ENCODE results near the gene PLD1. TPM values are rescaled to one million over a fixed set of nuclear protein-coding genes. Genes with fewer than 3 reads are reported as not detected.

PLD1 gene
- total RNA-seq, 6 donors from 2014 or later: 11.2 to 47.1 (median 15.6) TPM

- WGBS, 2 donors: 20 to 30% methylated on average over 3 of the region's 3 CpGs
- peak overlapping the region in 2 of 4 donors; percentile 2 to 19 for H3K27ac ChIP-seq
Measured at GRCh38 chr3:171833789-171834460, 23.6 kb upstream of the PLD1 start.

GRCh38 chr3:171832989-171833388 lies 22.7 kb upstream of the PLD1 start:
- Histone ChIP-seq H3K9me3 (no peaks in the 10 kb centered on the region), H3K4me1 (peaks cover 23 to 41% (median 28%) of the 10 kb centered on the region in 4 donors), H3K4me3 (no peak overlapping the region), H3K27me3 (no peaks in the 10 kb centered on the region), H3K27ac (no peak overlapping the region), H3K36me3 (no peaks in the 10 kb centered on the region)
- ATAC-seq (ENCODE audit: low FRiP score in 2 of 2) (no peak), DNase-seq (no peak)
- 72 to 79% methylated on average over 5 of the region's 5 CpGs for WGBS, 2 donors
- no peak for TF ChIP-seq POLR2A (IDR thresholded peaks at IDR 0.05)
- TF ChIP-seq CTCF (IDR thresholded peaks at IDR 0.05): no peak
- TF ChIP-seq EP300 (IDR thresholded peaks at IDR 0.05): no peak
- no peak for TF ChIP-seq POLR2AphosphoS5 (IDR thresholded peaks at IDR 0.05)

More at GRCh38 chr3:171833789-171834460, 23.6 kb upstream of the PLD1 start:
- DNase-seq: no peak
- ATAC-seq (ENCODE audit: low FRiP score in 2 of 2): peak in 1 of 2 donors; percentile 59
- Histone ChIP-seq H3K4me3 (no peak overlapping the region), H3K4me1 (peaks cover 23 to 40% (median 30%) of the 10 kb centered on the region in 4 donors), H3K9me3 (no peaks in the 10 kb centered on the region), H3K27me3 (no peaks in the 10 kb centered on the region), H3K36me3 (no peaks in the 10 kb centered on the region)
- TF ChIP-seq POLR2A (IDR thresholded peaks at IDR 0.05) (no peak), CTCF (IDR thresholded peaks at IDR 0.05) (peak in 4 of 6 experiments; percentile 32 to 56 (median 48)), EP300 (IDR thresholded peaks at IDR 0.05) (no peak), POLR2AphosphoS5 (IDR thresholded peaks at IDR 0.05) (no peak)

- no peak overlapping the region for H3K27ac ChIP-seq
- H3K9me3 ChIP-seq: no peaks in the 10 kb centered on the region
- WGBS, 2 donors: 68 to 85% methylated on average over 3 of the region's 3 CpGs
- no peaks in the 10 kb centered on the region for H3K36me3 ChIP-seq
- no peak for TF ChIP-seq POLR2A (IDR thresholded peaks at IDR 0.05)
- TF ChIP-seq CTCF (IDR thresholded peaks at IDR 0.05): no peak
- H3K4me3 ChIP-seq: no peak overlapping the region
- ATAC-seq (ENCODE audit: low FRiP score in 2 of 2): no peak
- DNase-seq: no peak
- H3K4me1 ChIP-seq: peaks cover 23 to 41% (median 28%) of the 10 kb centered on the region in 4 donors
- no peaks in the 10 kb centered on the region for H3K27me3 ChIP-seq
Measured at GRCh38 chr3:171831936-171832335, 21.7 kb upstream of the PLD1 start.

GRCh38 chr3:171830518-171830875 lies 20.2 kb upstream of the PLD1 start:
- Histone ChIP-seq H3K4me3 (no peak overlapping the region), H3K27me3 (no peaks in the 10 kb centered on the region), H3K36me3 (no peaks in the 10 kb centered on the region), H3K27ac (peak overlapping the region in 2 of 4 donors; percentile 21 to 55), H3K4me1 (peaks cover 23 to 44% (median 31%) of the 10 kb centered on the region in 4 donors), H3K9me3 (no peaks in the 10 kb centered on the region)
- DNase-seq: no peak
- ATAC-seq (ENCODE audit: low FRiP score in 2 of 2): no peak
- TF ChIP-seq CTCF (IDR thresholded peaks at IDR 0.05) (no peak), POLR2A (IDR thresholded peaks at IDR 0.05) (no peak), EP300 (IDR thresholded peaks at IDR 0.05) (no peak), POLR2AphosphoS5 (IDR thresholded peaks at IDR 0.05) (no peak)
